ENCODE results near the gene RAB37.

Gene RAB37

GRCh38 chr17:74728702-74729075 lies 8.4 kb upstream of the RAB37 start:
- DNase-seq: no peak

- no peak for DNase-seq
Measured at GRCh38 chr17:74729368-74729767, 7.7 kb upstream of the RAB37 start.

GRCh38 chr17:74729866-74730265 lies 7.2 kb upstream of the RAB37 start:
- no peak for DNase-seq

- no peak for DNase-seq
Measured at GRCh38 chr17:74730491-74731346, 6.3 kb upstream of the RAB37 start.

- no peak for DNase-seq
Measured at GRCh38 chr17:74731347-74731605, 5.8 kb upstream of the RAB37 start.

- DNase-seq: no peak
Measured at GRCh38 chr17:74732042-74732867, 4.8 kb upstream of the RAB37 start.

- DNase-seq: no peak
Measured at GRCh38 chr17:74733365-74734122, 3.5 kb upstream of the RAB37 start.

- no peak for DNase-seq
Measured at GRCh38 chr17:74734256-74734655, 2.8 kb upstream of the RAB37 start.

- no peak for DNase-seq
Measured at GRCh38 chr17:74737299-74738050, 419 bp downstream of the RAB37 start.

GRCh38 chr17:74738051-74738996 lies 1.3 kb downstream of the RAB37 start:
- DNase-seq: no peak

- no peak for DNase-seq
Measured at GRCh38 chr17:74739227-74739831, 2.3 kb downstream of the RAB37 start.

- no peak for DNase-seq
Measured at GRCh38 chr17:74740173-74740572, 3.1 kb downstream of the RAB37 start.

- no peak for DNase-seq
Measured at GRCh38 chr17:74740641-74741387, 3.8 kb downstream of the RAB37 start.

- no peak for DNase-seq
Measured at GRCh38 chr17:74742153-74742515, 5.1 kb downstream of the RAB37 start.

GRCh38 chr17:74742978-74743545 lies 6.0 kb downstream of the RAB37 start:
- no peak for DNase-seq

GRCh38 chr17:74743755-74744154 lies 6.7 kb downstream of the RAB37 start:
- DNase-seq: no peak

- no peak for DNase-seq
Measured at GRCh38 chr17:74744349-74744713, 7.3 kb downstream of the RAB37 start.

- no peak for DNase-seq
Measured at GRCh38 chr17:74744714-74745547, 7.9 kb downstream of the RAB37 start.

- no peak for DNase-seq
Measured at GRCh38 chr17:74745548-74746177, 8.6 kb downstream of the RAB37 start.
